GM23338 (cell line): ENCODE measurements around the gene COL8A2. TPM values are rescaled to one million over a fixed set of nuclear protein-coding genes. Genes with fewer than 3 reads are reported as not detected.

ENCODE experiments used
- ATAC-seq: fragments of 200-7000 bp; cut with Tn5 transposase; 3 replicates; pipeline ENCODE4 v1.9.1; 2020
- DNase-seq: peaks from one replicate; pipeline ENCODE4 v3.0.0-alpha.2; 2015; ENCODE audit warnings: low spot score
- H2AFZ ChIP-seq: fragments of 200-600 bp; sonication (generic); 2 replicates; pipeline ENCODE4 v1.8.0; 2016; ENCODE audit warnings: antibody characterized with exemption, mild to moderate bottlenecking, moderate library complexity
- H3F3A ChIP-seq: fragments of 200-600 bp; sonication (generic); replicated peaks from 2 replicates; pipeline ENCODE4 v1.8.0; 2017; ENCODE audit warnings: antibody characterized with exemption, mixed run types, low read depth
- H3K27ac ChIP-seq: fragments of 200-600 bp; sonication (generic); 2 replicates; pipeline ENCODE4 v1.6.1; 2016; ENCODE audit warnings: low read depth
- H3K27me3 ChIP-seq: fragments of 200-600 bp; sonication (generic); 2 replicates; pipeline ENCODE4 v1.8.0; 2016; ENCODE audit warnings: mild to moderate bottlenecking, mixed run types, moderate library complexity; ENCODE audit not compliant: insufficient read depth
- H3K36me3 ChIP-seq: fragments of 200-600 bp; sonication (generic); 2 replicates; pipeline ENCODE4 v1.8.0; 2016; ENCODE audit warnings: mild to moderate bottlenecking; ENCODE audit not compliant: insufficient read depth
- H3K4me1 ChIP-seq: fragments of 200-600 bp; sonication (generic); 2 replicates; pipeline ENCODE4 v1.8.0; 2016; ENCODE audit warnings: mild to moderate bottlenecking, moderate library complexity; ENCODE audit not compliant: insufficient read depth
- H3K4me2 ChIP-seq: fragments of 200-600 bp; sonication (generic); 2 replicates; pipeline ENCODE4 v1.7.1; 2017; ENCODE audit warnings: mixed run types
- H3K4me3 ChIP-seq: fragments of 200-600 bp; sonication (generic); 2 replicates; pipeline ENCODE4 v1.6.1; 2016; ENCODE audit warnings: mixed run types
- H3K79me2 ChIP-seq: fragments of 200-600 bp; sonication (generic); replicated peaks from 2 replicates; pipeline ENCODE4 v1.8.0; 2017; ENCODE audit warnings: mild to moderate bottlenecking; ENCODE audit not compliant: insufficient read depth
- H3K9me2 ChIP-seq: fragments of 200-600 bp; sonication (generic); 2 replicates; pipeline ENCODE4 v1.8.0; 2017; ENCODE audit not compliant: insufficient read depth
- H4K20me1 ChIP-seq: fragments of 200-600 bp; sonication (generic); replicated peaks from 2 replicates; pipeline ENCODE4 v1.8.0; 2017; ENCODE audit warnings: mild to moderate bottlenecking; ENCODE audit not compliant: insufficient read depth
- H3K27ac Mint-ChIP-seq: 2 replicates; pipeline ENCODE4 v1.8.0; 2020; ENCODE audit warnings: inconsistent platforms, mild to moderate bottlenecking, moderate library complexity, mixed read lengths
- H3K27me3 Mint-ChIP-seq: 3 replicates; pipeline ENCODE4 v1.8.0; 2022; ENCODE audit warnings: low read depth, mild to moderate bottlenecking, moderate library complexity, mixed read lengths, inconsistent platforms; ENCODE audit not compliant: insufficient read depth, poor library complexity
- H3K36me3 Mint-ChIP-seq: 3 replicates; pipeline ENCODE4 v1.8.0; 2021; ENCODE audit warnings: low read depth, mild to moderate bottlenecking, inconsistent platforms, moderate library complexity, mixed read lengths
- H3K4me1 Mint-ChIP-seq: 3 replicates; pipeline ENCODE4 v1.8.0; 2020; ENCODE audit warnings: mild to moderate bottlenecking, inconsistent platforms, mixed read lengths
- H3K4me3 Mint-ChIP-seq: 3 replicates; pipeline ENCODE4 v1.8.0; 2021; ENCODE audit warnings: moderate library complexity, mild to moderate bottlenecking, inconsistent platforms, mixed read lengths
- H3K9me3 Mint-ChIP-seq: 3 replicates; pipeline ENCODE4 v1.8.0; 2020; ENCODE audit warnings: moderate library complexity, mild to moderate bottlenecking, inconsistent platforms, mixed read lengths
- CREB1 ChIP-seq: fragments of 250-450 bp; sonication (Bioruptor Pico); IDR thresholded peaks from 2 replicates; pipeline ENCODE4 v1.5.0; 2020; ENCODE audit warnings: low read depth, mild to moderate bottlenecking, moderate library complexity
- EZH2 ChIP-seq: fragments of 200-600 bp; sonication (generic); IDR thresholded peaks from one replicate; pipeline ENCODE4 v1.8.0; 2017; ENCODE audit warnings: antibody characterized with exemption, mild to moderate bottlenecking, low read depth; ENCODE audit not compliant: unreplicated experiment
- EZH2phosphoT487 ChIP-seq: fragments of 200-600 bp; sonication (generic); IDR thresholded peaks from one replicate; pipeline ENCODE4 v1.8.1; 2018; ENCODE audit warnings: antibody characterized with exemption; ENCODE audit not compliant: unreplicated experiment
- JUNB ChIP-seq: IDR thresholded peaks from one replicate; pipeline ENCODE4 v1.6.1; 2016; ENCODE audit warnings: antibody characterized with exemption; ENCODE audit not compliant: unreplicated experiment
- NANOG ChIP-seq: IDR thresholded peaks from 2 replicates; pipeline ENCODE4 v1.6.1; 2016; ENCODE audit warnings: antibody characterized with exemption, borderline replicate concordance
- POLR2AphosphoS5 ChIP-seq: IDR thresholded peaks from 2 replicates; pipeline ENCODE4 v1.6.1; 2016; ENCODE audit warnings: antibody characterized with exemption, low read depth
- REST ChIP-seq: IDR thresholded peaks from one replicate; pipeline ENCODE4 v1.6.1; 2018; ENCODE audit warnings: antibody characterized with exemption; ENCODE audit not compliant: unreplicated experiment
- STAT1 ChIP-seq: IDR thresholded peaks from one replicate; pipeline ENCODE4 v1.6.1; 2016; ENCODE audit warnings: antibody characterized with exemption; ENCODE audit not compliant: unreplicated experiment
- ZNF114 ChIP-seq: fragments of 250-450 bp; sonication (Bioruptor Pico); IDR thresholded peaks from 2 replicates; pipeline ENCODE4 v1.5.0; 2020; ENCODE audit warnings: mild to moderate bottlenecking, moderate library complexity
- ZNF331 ChIP-seq: fragments of 250-450 bp; sonication (Bioruptor Pico); IDR thresholded peaks from 2 replicates; pipeline ENCODE4 v1.5.0; 2020; ENCODE audit warnings: low read depth, mild to moderate bottlenecking, moderate library complexity
- polyA plus RNA-seq: library from polyadenylated mRNA; unstranded; fragments of >200 nt; fragmentation: Nextera tagmentation; extraction: Ambion mirVana; gene quantifications from 2 replicates; pipeline ENCODE4 v1.2.1, GENCODE V29; 2016
- total RNA-seq: library from RNA; depleted of rRNA; stranded (reverse); fragments of >200 nt; shearing (Covaris generic); gene quantifications from 2 replicates; pipeline ENCODE4 v1.2.3, GENCODE V29; 2014
- TF ChIP-seq, protein P1 (sequence below): IDR thresholded peaks from 2 replicates; pipeline ENCODE4 v1.6.1; 2016; ENCODE audit warnings: antibody characterized with exemption
- TF ChIP-seq, protein P2 (sequence below), 2 experiments: fragments of 200-600 bp in 1 of 2; sonication (generic) in 1 of 2; conservative IDR thresholded peaks; 2 replicates each; pipeline versions ENCODE4 v1.5.1 to v1.6.1; 2016 to 2017; ENCODE audit warnings: antibody characterized with exemption in 2 of 2, low read depth in 2 of 2, mild to moderate bottlenecking in 2 of 2, moderate library complexity in 1 of 2

Gene COL8A2
- total and polyA plus RNA-seq, 2 experiments from 2014 or later: 0.95 to 4.9 TPM

DNA sequence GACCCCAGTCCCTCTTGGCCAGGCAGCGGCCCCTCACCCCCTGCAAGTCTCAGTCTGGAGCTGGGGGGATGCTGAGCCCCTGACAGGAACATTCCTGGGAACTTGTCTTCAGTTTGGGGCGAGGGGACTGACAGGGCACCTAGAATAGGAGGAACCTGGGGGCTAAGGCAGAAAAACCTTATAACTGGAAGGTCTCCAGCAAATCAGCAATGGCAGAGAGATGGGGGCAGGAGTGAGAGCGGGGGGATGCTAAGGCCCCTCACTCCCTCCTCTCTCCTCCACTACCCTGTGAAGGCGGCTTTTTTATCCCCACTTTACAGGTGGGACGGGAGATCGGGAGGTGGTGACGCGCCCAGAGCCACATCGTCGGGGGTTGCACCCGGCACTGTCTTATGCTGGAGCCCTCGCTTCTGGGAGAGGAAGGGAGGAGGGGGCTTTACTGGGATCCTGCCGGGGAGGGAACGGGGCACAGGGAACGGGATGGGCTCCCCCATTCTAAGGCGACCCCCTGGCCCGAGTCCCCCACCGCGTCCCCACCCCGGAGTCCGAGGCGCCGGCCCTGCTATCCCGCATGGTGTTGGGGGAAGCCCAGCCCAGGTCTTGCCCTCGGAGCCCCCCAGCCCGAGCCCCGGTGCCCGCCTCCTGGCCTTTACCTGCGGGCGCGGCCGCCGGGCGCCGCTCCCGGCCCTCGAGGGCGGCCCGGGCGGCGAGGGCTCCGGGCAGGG, 456 bp downstream of the COL8A2 start:
- peak overlapping the region; percentile 62 for H3K4me3 ChIP-seq
- ATAC-seq: peak; percentile 54

DNA sequence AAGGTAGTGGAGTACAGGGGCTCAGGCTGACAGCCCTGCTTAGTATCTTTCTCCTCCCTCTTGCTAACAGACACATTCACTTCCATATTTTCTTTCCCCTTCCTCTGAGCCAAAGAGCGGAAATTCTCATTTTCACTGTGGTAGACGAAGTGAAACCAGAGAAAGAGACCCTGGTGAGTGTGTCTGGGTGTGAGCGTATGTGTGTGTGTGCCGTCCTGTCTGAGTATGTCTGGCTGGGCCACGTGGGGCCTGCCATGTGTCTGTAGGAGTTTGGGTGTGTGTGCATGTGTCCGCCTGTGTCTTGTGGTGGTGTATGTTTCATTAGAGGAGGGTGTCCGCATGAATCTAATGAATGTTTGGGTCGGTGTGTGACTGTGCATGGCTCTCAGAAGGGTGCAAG, 1.7 kb downstream of the COL8A2 start:
- Histone ChIP-seq H3K27me3 (peaks cover 41% of the 10 kb centered on the region), H3K9me2 (no peaks in the 10 kb centered on the region), H3K27ac (no peak overlapping the region), H3K79me2 (no peaks in the 10 kb centered on the region), H3K4me1 (peaks cover 6% of the 10 kb centered on the region; the same call in 1 of the 2 replicates), H3K4me3 (no peak overlapping the region), H4K20me1 (no peaks in the 10 kb centered on the region), H3K36me3 (no peaks in the 10 kb centered on the region), H3F3A (no peaks in the 10 kb centered on the region), H2AFZ (no peak overlapping the region; the same call in 1 of the 2 replicates), H3K4me2 (no peak overlapping the region)
- no peaks in the 10 kb centered on the region for H3K36me3 Mint-ChIP-seq
- H3K4me3 Mint-ChIP-seq: no peak overlapping the region
- no peak for DNase-seq
- H3K4me1 Mint-ChIP-seq: peaks cover 16% of the 10 kb centered on the region
- H3K9me3 Mint-ChIP-seq: no peaks in the 10 kb centered on the region
- no peak overlapping the region for H3K27ac Mint-ChIP-seq
- H3K27me3 Mint-ChIP-seq: peaks cover 45% of the 10 kb centered on the region
- no peak for ATAC-seq
- TF ChIP-seq, protein P1, sequence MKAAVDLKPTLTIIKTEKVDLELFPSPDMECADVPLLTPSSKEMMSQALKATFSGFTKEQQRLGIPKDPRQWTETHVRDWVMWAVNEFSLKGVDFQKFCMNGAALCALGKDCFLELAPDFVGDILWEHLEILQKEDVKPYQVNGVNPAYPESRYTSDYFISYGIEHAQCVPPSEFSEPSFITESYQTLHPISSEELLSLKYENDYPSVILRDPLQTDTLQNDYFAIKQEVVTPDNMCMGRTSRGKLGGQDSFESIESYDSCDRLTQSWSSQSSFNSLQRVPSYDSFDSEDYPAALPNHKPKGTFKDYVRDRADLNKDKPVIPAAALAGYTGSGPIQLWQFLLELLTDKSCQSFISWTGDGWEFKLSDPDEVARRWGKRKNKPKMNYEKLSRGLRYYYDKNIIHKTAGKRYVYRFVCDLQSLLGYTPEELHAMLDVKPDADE: no peak
- TF ChIP-seq NANOG: no peak
- TF ChIP-seq JUNB: no peak
- TF ChIP-seq STAT1: no peak
- TF ChIP-seq, protein P2, sequence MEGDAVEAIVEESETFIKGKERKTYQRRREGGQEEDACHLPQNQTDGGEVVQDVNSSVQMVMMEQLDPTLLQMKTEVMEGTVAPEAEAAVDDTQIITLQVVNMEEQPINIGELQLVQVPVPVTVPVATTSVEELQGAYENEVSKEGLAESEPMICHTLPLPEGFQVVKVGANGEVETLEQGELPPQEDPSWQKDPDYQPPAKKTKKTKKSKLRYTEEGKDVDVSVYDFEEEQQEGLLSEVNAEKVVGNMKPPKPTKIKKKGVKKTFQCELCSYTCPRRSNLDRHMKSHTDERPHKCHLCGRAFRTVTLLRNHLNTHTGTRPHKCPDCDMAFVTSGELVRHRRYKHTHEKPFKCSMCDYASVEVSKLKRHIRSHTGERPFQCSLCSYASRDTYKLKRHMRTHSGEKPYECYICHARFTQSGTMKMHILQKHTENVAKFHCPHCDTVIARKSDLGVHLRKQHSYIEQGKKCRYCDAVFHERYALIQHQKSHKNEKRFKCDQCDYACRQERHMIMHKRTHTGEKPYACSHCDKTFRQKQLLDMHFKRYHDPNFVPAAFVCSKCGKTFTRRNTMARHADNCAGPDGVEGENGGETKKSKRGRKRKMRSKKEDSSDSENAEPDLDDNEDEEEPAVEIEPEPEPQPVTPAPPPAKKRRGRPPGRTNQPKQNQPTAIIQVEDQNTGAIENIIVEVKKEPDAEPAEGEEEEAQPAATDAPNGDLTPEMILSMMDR (conservative IDR thresholded peaks at IDR 0.05; ENCODE audit: low read depth in 2 of 2): no peak
- TF ChIP-seq POLR2AphosphoS5: no peak
- TF ChIP-seq REST: no peak
- TF ChIP-seq ZNF331 (CRISPR knock-in tag): no peak
- TF ChIP-seq ZNF114 (CRISPR knock-in tag): no peak
- TF ChIP-seq EZH2phosphoT487: no peak
- TF ChIP-seq CREB1: no peak
- no peak for TF ChIP-seq EZH2

More for the DNA sequence above, 456 bp downstream of the COL8A2 start:
- Histone ChIP-seq H3K9me2 (no peaks in the 10 kb centered on the region), H2AFZ (peak overlapping the region; percentile 93), H3K27ac (no peak overlapping the region), H3K79me2 (no peaks in the 10 kb centered on the region), H3K27me3 (peaks cover 41% of the 10 kb centered on the region), H3F3A (no peaks in the 10 kb centered on the region), H3K36me3 (no peaks in the 10 kb centered on the region), H4K20me1 (no peaks in the 10 kb centered on the region), H3K4me1 (peaks cover 6% of the 10 kb centered on the region; the same call in 1 of the 2 replicates), H3K4me2 (peak overlapping the region; percentile 82)
- Mint-ChIP-seq H3K36me3 (no peaks in the 10 kb centered on the region), H3K27me3 (peaks cover 51% of the 10 kb centered on the region), H3K4me3 (peak overlapping the region; percentile 72), H3K9me3 (no peaks in the 10 kb centered on the region), H3K27ac (no peak overlapping the region), H3K4me1 (peaks cover 10% of the 10 kb centered on the region)
- peak; percentile 56 for TF ChIP-seq EZH2
- no peak for TF ChIP-seq ZNF114 (CRISPR knock-in tag)
- DNase-seq: peak; percentile 41
